ENCODE measurements around the gene FOXP1.

FOXP1 gene

DNA sequence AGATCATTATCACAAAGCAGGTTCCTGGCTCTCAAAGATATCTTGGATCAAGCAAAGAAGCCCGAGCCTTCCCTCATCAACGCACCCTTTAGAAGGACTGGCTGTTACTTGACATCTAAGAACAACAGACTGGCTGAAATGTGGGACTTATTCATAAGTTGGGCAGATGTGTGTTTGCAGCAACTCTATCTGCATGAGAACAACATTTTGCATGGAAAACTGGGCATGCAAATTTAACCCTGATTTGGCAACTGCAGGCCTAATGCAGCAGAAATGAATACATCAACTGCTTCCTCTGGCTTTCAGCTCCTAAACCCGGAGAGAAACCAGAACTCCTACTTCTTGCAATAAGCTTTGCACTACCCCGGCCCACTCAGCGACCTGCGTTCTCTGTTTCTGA is 35.0 kb upstream of the FOXP1 start:
- no peaks in the 10 kb centered on the region for H3K36me3 ChIP-seq (ENCODE audit: low read length)
- no peak overlapping the region for H3K4me3 ChIP-seq (ENCODE audit: insufficient read depth, low read length, poor library complexity, severe bottlenecking)
- no peaks in the 10 kb centered on the region for H3K27me3 ChIP-seq (ENCODE audit: low read length)
- H3K9ac ChIP-seq (ENCODE audit: low read length): no peak overlapping the region
- no peak for TF ChIP-seq EZH2phosphoT487 (conservative IDR thresholded peaks at IDR 0.05; ENCODE audit: low read length)
- TF ChIP-seq CTCF (IDR thresholded peaks at IDR 0.05; ENCODE audit: insufficient read depth, low read length, poor library complexity, severe bottlenecking): no peak
- H3K9me3 ChIP-seq (ENCODE audit: insufficient read depth, low read length): no peaks in the 10 kb centered on the region
- H4K20me1 ChIP-seq (ENCODE audit: low read depth, low read length): no peaks in the 10 kb centered on the region
- H3K9me2 ChIP-seq (replicated peaks; ENCODE audit: insufficient read depth, low read length): no peaks in the 10 kb centered on the region
- H3F3A ChIP-seq (ENCODE audit: insufficient read depth): no peaks in the 10 kb centered on the region
- no peaks in the 10 kb centered on the region for H3K79me2 ChIP-seq (ENCODE audit: insufficient read depth, low read length)
- no peak overlapping the region for H3K4me2 ChIP-seq (ENCODE audit: low read depth, low read length, poor library complexity, severe bottlenecking)
- H3K27ac ChIP-seq (ENCODE audit: low read depth, low read length): no peak overlapping the region
- no peak overlapping the region for H2AFZ ChIP-seq (ENCODE audit: low read depth, low read length, severe bottlenecking)

- Histone ChIP-seq H3K4me3 (ENCODE audit: insufficient read depth, low read length, poor library complexity, severe bottlenecking) (no peak overlapping the region), H2AFZ (ENCODE audit: low read depth, low read length, severe bottlenecking) (no peak overlapping the region), H3K9me3 (ENCODE audit: insufficient read depth, low read length) (no peaks in the 10 kb centered on the region), H3F3A (ENCODE audit: insufficient read depth) (no peaks in the 10 kb centered on the region), H3K4me2 (ENCODE audit: low read depth, low read length, poor library complexity, severe bottlenecking) (no peak overlapping the region), H3K9ac (ENCODE audit: low read length) (no peak overlapping the region), H4K20me1 (ENCODE audit: low read depth, low read length) (no peaks in the 10 kb centered on the region), H3K27me3 (ENCODE audit: low read length) (no peaks in the 10 kb centered on the region), H3K79me2 (ENCODE audit: insufficient read depth, low read length) (no peaks in the 10 kb centered on the region), H3K27ac (ENCODE audit: low read depth, low read length) (no peak overlapping the region), H3K36me3 (ENCODE audit: low read length) (no peaks in the 10 kb centered on the region), H3K9me2 (replicated peaks; ENCODE audit: insufficient read depth, low read length) (no peaks in the 10 kb centered on the region)
- TF ChIP-seq EZH2phosphoT487 (conservative IDR thresholded peaks at IDR 0.05; ENCODE audit: low read length) (no peak), CTCF (IDR thresholded peaks at IDR 0.05; ENCODE audit: insufficient read depth, low read length, poor library complexity, severe bottlenecking) (no peak)
Measured at GRCh38 chr3:71616571-71617021, 33.1 kb upstream of the FOXP1 start.

DNA sequence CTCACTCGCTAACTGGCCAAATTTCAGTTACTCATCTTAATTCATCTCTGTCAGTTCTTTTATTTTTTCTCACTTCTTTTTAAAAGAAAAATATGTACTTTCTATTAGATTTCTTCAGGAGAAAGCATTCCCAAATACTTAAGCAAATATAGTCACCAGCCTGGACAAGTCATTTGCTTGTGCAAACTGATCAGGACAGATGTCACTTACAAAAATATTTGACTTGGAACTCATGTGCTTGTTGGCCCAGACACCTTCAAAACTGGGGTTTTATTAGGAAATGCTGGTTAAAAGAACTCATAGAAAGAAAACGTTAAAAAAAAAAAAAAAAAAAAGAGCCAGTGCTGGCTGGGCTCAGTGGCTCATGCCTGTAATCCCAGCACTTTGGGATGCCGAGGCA is 31.3 kb upstream of the FOXP1 start:
- Histone ChIP-seq H3K9ac (ENCODE audit: low read length) (no peak overlapping the region), H3K9me2 (replicated peaks; ENCODE audit: insufficient read depth, low read length) (no peaks in the 10 kb centered on the region), H3K36me3 (ENCODE audit: low read length) (no peaks in the 10 kb centered on the region), H3K4me3 (ENCODE audit: insufficient read depth, low read length, poor library complexity, severe bottlenecking) (no peak overlapping the region), H3F3A (ENCODE audit: insufficient read depth) (no peaks in the 10 kb centered on the region), H3K4me2 (ENCODE audit: low read depth, low read length, poor library complexity, severe bottlenecking) (no peak overlapping the region), H3K27ac (ENCODE audit: low read depth, low read length) (no peak overlapping the region), H3K27me3 (ENCODE audit: low read length) (no peaks in the 10 kb centered on the region), H3K9me3 (ENCODE audit: insufficient read depth, low read length) (no peaks in the 10 kb centered on the region), H2AFZ (ENCODE audit: low read depth, low read length, severe bottlenecking) (no peak overlapping the region), H4K20me1 (ENCODE audit: low read depth, low read length) (no peaks in the 10 kb centered on the region), H3K79me2 (ENCODE audit: insufficient read depth, low read length) (no peaks in the 10 kb centered on the region)
- TF ChIP-seq EZH2phosphoT487 (conservative IDR thresholded peaks at IDR 0.05; ENCODE audit: low read length) (no peak), CTCF (IDR thresholded peaks at IDR 0.05; ENCODE audit: insufficient read depth, low read length, poor library complexity, severe bottlenecking) (no peak)

Measured in SU-DHL-6 (cell line).